GM19240 (cell line): ENCODE measurements around the gene KDELR3.

Experiments
- DNase-seq: peaks from one replicate; pipeline ENCODE4 v3.0.0; 2011; ENCODE audit warnings: low spot score; ENCODE audit not compliant: insufficient read length

Gene KDELR3

DNA sequence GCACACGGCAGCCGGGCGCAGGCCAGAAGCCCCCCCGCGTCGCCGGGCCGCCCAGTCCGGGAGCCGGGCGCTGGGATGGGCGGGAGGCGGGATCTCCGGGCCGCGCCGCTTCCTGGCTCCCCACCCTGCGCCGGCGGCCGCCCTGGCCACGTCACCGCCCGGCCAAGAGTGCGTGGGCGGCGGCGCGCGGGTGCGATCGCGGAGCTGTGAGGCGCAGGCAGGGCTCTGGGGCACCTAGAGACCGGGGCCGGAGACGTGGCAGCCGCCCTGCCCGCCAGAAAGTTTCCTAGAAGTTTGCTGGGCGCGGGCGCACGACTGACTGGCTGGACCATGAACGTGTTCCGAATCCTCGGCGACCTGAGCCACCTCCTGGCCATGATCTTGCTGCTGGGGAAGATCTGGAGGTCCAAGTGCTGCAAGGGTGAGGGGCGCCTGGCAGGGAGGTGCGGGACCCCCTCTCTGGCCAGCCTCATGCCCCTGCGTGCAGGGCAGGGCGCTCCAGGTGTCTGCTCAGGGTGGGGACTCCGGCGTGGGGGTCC lies at the start of gene KDELR3:
KDELR3 (plus strand) TSS at position 193 of the 539 bp plus-strand sequence; CDS start at position 331, 138 bp downstream.
- DNase-seq = no peak

DNA sequence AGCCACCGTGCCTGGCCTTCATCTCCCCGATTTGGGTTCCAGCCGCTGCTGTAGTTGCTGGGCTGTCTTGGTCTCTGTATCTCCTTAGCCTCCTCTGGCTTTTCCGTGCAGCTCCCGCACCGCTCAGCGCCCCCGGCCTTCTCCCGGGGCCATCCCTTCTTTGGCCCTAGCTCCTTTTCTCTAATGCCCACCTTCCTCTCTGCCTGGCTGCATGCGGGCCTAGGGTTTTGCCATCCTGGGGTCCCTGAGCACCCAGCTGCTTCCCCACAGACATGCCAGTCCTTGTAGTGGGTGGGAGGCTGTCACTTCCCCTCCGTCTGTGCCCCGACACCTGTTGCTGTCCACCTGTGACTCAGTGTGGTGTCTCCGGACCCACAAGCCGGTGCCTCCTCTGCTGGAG lies 49.3 kb upstream of the KDELR3 start:
- no peak for DNase-seq

DNA sequence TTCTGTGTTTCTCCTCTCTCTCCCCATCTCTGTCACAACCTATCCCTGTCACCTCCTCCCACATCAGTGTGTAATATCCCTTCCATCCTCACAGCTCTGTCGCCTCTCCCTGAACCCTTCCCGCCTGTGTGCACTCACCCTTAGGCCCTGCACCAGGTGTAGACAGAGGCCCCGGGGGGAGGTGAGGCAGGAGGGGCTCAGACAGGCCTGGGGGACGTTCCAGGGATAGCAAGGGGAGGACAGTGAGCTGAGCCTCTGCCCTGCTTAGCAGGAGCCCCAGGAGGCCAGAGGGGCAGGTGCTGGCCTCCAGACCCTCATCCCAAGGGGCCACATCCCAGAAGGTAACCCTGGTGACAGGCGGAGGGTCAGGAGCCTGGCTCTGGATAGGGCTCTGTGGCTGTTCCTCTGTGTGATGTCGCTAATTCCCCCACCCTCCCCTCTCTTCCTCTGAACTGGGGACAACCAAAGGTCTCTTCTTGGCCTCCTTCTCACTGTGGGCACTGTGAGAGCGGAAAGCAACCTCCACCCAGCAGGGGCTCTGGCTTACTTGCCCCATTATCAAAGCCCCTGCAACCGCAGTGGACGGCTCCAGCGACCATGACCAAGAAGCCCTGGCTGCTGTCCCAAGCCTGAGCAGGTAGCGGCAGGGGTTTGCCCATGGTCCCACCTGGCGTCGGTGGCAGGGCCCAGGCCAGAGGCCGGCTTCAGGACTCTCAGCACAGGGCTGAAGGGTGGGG lies 48.6 kb upstream of the KDELR3 start:
- no peak for DNase-seq

DNA sequence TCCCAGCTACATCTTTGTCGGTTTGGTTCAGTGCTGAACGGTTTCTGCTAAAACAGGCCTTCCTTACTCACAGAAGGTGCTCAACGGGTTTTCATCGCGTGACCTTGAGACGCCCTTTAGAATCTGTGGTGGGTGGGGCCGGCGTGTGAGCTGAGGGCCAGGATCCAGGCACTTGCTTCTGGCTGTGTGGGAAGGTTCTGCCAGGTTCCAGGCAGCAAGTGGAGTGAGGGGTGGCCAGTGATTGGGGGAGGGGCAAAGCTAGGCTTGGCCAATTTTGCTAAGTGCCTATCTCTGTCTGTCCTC lies 48.1 kb upstream of the KDELR3 start:
- DNase-seq = no peak

DNA sequence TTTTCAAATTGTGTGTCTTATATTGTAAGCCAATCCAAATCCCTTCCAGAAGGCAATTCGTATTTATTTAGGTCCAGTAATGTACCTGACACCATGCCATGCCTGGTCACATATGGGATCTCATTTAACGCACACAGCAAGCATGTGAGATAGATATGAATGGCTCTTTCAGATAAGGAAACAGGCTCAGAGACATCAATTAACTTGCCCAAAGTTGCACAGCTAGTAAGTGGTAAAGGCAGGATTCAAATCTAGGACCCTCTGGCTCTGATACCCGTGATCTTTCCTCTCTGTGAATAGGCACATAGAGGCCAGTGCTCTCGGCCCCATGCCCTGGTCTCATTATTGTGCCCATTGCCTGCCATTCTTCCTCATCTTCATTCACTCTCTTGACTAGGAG lies 47.2 kb upstream of the KDELR3 start:
- DNase-seq = no peak

DNA sequence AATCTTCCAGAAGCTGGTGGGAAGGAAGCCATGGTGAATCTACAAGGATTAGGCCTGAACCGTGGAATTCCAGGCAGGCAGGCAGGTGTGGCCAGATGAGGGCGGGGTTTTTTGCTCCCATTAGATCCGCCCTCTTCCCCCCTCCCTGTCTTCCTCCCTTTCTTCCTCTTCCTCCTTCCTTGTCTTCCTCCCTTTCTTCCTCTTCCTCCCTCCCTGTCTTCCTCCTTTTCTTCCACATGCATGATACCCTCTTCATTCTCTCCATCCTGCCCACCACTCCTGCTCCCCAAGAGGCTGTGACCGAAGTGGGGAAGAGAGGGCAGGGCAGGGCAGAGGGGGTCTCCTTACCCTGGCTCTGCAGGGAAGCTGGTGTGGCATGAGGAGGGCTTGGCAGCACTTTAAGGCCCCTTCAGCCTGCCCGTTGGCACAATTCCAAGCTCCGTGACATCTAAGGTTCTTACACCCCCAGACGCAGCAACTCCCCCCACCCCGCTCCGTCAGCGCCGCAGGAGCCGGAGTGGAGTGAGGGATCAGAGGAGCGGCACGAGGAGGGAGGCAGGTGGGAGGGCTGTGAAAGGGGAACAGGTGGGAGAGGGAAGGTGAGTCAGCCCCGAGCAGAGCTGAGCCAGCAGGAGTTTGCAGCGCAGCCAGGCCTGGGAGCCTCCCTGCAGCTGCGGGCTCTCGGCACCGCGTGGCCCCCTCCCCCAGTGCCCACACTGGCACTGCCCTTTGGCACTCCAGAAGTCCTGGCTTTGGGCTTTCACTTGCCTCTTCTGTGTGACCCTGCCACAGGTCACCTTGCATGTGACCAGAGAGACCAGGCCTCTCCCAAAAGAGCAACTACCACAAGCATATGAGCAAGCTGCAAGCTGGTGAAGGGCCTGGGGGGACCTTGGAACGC lies 45.0 kb upstream of the KDELR3 start:
- no peak for DNase-seq

DNA sequence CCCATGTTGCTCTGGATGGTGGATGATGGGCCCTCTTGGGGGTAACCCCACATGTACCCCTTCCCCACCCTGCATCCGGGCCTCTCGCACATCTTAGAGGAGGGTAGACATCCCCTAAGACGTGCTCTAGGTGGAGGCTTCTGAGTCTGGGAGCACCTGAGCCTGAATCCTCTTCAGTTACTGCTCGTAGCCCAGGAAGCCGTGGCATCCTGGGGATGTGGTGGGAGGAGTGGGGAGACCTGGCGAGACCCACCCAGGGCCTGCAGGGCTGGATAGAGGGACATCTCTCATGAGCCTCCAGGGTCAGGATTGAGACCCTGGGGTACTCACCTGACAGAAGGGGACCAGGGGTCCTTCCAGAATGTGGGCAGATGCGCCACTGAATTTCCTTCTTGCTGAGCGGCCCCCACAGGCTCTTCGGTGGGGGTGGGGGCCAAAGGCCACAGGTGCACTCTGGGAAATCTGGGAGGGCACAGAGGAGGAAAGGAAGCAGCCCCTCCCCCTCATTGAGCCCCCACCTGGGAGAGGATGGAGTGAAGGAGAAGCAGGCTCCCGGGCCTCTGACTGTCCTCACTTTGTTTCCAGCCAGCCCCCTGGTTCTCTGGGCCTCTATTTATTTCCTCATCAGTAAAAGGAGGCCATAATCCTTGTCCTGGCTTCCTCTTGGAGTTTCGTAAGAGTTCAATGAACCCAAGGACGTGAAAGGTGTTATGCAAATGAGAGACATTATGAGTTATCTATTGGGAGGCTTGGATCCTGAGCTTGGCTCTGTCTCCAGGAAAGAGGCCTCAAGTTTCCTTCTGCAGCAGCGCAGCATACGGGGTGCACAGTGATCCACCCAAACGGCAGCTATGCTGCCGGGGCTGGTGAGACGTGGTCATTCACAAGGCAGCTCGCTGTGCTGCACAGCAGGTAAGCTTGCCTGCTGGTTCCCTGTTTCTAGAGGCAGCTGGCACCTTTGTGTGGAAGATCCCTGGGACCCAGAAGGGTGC lies 44.1 kb upstream of the KDELR3 start:
- no peak for DNase-seq

DNA sequence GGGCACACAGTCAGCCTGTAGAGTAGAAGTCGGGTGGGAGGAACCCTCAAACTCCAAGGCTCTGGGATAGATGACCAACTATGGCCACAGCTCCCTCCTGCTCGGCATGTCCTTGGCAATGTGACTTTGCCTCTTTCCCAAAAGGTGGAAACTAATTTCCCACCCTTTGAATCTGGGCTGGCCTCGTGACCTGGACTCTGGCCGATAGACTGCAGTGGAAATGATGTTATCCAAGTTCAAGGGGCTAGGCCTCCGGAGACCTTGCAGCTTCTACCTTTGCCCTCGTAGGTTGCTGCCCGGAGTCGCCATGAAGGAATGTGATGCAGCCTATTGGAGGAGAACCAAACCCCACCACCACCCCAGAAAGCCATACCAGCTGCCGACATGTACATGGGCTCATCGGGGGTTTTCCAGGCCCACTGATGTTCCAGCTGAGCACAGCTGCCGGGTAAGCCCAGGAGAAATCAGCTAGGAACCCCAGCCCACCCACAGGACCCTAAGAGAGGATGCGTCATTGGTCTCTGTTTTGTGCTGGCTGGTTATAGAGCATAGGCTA lies 43.3 kb upstream of the KDELR3 start:
- DNase-seq = no peak

DNA sequence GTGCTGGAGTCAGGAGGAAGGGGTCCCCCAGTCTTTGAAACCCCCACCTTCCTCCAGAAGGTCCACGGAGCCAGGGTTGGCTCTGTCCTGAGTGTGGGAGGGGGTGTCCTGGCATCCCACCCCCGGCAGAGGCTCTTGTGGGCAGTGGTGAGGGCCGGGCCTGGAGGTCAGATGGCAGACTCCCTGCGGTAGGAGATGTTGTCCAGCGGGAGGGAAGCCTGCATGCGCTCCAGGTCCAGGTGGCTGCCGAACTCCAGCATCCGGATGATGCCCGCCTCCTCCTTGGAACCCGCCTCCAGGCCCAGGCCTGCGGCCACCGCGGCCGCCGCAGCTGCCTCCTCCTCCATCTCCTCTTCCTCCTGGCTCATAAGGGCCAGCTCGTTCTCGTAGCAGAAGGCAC lies 41.3 kb upstream of the KDELR3 start:
- no peak for DNase-seq

DNA sequence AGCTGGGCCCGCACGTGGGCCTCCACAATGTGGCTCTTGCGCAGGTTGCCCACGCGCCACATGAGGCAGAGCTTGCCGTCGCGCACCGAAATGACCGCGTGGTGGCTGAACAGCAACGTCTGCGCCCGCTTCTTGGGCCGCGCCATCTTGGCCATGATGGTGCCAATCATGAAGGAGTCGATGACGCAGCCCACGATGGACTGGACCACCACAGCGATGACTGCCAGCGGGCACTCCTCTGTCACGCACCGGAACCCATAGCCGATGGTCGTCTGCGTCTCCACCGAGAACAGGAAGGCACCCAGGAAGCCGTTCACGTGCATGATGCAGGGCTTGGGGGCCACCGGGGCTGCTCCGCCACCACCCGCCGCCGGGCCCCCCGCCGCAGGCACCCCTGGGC lies 40.4 kb upstream of the KDELR3 start:
- DNase-seq = no peak

DNA sequence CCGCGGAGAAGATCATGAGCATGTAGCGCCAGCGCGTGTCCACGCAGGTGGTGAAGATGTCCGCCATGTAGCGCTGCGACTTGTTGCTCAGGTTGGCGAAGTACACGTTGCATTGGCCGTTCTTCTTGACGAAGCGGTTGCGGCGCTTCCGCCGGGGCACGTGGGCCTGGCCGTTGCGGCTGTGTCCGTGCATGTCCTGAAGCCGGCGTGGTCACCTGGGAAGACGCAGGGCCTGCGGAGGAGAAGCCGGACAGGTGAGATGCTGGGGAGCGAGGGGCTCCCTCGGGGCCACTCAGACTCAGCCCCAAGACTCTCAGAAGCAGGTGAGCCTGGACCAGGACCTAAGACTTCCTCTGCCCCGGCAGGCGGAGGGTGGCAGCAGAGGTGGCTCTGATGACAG lies 40.0 kb upstream of the KDELR3 start:
- no peak for DNase-seq

DNA sequence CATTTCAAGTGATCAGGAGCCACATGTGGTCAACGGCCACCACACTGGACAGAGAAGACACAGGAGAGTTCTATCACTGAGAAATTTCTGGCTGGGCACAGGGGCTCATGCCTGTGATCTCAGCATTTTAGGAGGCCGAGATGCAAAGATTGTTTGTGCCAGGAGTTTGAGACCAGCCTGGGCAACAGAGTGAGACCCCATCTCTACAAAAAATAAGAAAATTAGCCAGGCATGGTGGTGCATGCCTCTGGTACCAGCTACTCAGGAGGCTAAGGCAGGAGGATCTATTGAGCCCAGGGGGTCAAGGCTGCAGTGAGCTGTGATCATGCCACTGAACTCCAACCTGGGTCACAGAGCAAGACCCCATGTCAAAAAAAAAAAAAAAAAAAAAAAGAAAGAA lies 39.2 kb upstream of the KDELR3 start:
- no peak for DNase-seq

DNA sequence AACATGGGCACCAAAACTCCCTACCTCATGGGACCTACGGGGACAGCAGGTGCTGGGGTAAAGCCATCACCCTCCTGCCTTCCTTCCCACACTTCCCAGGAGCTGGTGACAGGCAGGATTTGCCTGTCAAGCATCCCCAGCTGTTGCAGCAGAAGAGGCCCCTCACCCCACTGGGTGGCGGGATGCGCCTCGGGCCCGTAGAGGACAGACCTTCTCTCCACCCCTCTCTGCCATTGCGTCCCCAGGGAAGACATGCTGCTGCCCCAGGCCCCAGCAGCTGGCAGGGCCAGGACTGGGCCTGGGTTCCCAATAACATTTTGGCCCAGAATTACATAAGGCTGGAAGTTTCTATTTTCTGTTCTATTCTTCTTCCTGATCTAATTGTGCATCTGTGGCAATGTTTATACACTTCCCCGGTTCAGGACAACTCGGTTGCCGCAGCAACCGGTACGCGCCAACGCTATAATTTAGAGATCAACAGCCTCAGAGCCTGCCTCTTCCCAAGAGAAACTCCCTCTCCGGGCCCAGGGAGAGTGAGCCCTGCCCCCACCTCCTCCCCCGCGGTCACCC lies 38.3 kb upstream of the KDELR3 start:
- DNase-seq = no peak

DNA sequence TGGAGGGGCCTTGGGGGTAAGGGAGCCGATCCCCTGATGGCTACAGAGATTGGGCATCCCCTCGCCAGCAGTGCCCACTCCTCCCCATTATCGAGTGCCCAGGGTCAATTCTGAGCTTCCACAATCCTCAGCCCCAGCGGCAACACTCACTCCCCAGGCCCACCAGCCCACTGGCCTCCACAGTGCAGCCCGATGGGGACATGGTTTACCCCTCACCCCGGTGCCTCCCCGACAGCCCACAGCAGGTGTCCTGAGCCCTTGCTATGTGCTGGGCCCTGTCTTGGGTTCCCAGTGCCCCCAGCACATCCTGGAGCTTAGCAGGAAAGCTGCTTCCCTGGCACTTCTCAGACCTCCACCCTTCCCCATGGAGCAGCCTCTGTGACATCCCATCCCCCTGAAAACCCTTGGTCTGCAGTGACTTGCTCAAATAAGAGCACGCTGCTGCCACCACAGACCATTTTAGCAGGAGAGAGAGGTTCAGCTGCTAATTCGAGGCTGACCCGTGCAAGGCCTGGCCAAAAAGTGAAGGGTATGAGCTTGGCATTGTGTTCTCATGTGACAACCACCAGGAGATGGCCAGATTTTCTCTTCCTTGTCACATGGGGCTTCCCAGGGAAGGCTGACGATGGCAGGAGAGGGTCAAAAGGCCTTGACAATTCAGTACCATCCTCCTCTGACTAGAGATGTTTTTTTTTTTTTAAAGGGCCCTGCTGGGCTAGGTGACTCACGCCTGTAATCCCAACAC lies 36.5 kb upstream of the KDELR3 start:
- DNase-seq = no peak

DNA sequence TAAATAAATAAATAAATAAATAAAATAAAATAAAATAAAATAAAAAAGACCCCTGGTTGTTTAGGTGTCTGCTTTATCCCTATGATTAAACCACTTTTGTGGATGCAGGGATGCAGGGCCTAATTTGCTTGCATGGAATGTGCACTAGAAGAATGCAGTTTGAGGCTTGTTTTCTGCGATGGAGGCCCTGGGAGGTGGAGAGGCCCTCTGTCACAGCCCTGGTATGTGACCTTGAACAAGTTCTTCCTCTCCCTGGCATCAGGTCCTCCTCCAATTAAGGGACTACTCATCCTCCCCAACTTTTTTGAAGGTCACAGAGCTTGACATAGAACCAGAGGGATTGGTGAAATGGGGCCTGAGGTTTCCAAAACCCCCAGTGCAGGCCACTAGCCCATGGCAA lies 35.6 kb upstream of the KDELR3 start:
- no peak for DNase-seq

DNA sequence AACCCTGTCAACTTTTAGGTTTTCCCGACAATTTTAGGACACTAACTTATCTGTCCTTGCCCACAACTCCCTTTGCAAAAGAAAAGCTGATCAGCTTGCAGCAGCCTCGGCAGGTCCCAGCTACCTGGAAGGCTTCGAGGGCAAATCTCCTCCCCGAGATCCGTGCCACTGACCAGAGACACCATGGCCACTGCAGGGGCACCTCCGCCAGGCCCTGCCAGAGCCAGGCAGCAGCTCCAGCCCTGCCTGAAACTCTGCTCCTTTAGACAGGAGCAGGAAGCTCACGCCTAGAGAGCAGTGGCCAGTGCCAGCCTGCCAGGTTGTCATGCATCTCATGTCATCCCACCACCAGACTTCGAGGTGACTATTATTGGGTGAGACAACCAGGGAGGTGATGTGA lies 34.0 kb upstream of the KDELR3 start:
- DNase-seq = no peak

DNA sequence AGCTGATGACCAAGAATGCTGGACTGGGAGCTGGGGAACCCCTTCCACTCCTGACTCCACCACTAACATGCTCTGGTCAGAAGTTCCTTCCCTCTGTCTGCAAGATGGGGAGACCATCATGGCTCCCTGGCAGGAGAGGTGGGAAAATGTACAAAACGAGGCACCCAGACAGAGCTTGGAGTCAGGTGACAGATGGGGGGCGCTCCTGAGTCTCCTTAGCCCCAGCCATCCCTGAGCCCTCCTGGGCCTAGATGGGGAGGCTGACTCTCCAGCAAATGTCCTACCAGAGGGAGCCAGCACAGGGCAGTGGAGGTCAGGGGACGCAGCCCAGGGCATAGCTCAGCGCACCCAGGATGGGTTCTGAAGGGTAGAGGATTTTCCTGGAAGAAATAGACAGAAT lies 32.9 kb upstream of the KDELR3 start:
- no peak for DNase-seq

DNA sequence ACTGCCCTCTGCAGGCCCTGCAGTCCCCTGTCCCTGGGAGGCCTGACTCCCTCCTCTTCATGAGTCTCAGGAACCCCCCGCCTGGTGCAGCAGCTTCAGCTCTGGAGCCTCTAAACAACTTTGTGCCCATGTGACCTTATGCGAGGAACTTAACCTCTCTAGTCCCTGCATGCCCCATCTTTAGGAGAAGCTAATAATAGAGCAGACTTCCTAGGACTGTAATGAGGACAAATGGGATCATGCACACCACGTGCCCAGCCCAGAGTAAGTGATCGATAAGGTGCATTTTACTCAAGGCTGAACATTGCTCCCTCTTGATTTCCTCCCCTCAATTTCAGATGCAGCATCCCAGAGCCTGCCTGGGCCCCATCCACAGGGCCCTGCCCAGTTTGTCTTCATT lies 31.9 kb upstream of the KDELR3 start:
- DNase-seq = no peak

DNA sequence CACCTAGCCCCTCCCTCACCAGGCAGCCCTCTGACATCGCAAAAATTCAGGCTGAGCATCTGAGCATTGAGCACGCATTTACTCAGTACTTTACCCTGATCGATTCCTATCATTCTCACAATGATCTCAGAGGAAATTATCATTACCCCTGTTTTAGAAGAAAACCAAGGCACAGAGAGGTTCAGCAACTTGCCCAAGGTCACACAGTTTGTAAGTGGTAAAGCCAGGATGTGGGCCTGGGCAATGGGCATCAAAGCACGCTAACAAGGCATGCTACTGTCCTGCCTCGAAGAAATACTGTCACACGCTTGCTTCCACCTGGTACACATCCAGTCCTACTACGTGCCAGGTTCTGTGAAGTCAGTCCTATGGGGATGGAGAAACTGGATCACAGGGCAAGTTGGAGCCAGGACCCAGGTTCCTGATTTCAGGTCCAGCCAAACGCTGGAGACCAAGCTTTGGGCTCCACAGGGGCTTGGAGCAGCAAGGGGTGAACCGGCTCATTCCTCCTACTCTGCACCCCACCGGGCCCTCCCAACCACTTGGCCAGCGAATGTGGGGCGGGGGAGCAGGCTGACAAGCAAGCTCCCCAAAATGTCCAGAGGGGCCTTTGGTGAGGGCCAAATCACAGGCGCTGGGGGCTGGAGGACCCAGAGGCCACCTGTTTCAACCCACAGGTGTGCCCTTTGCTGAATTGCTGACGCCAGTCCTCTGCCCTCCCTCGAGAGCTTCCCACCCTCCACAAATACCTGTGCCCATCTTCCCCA lies 31.1 kb upstream of the KDELR3 start:
- DNase-seq = no peak
